K562 (cell line): ENCODE data around the gene REC8. TPM values are rescaled to one million over a fixed set of nuclear protein-coding genes. Genes with fewer than 3 reads are reported as not detected.

Source experiments
- BHLHE40 ChIP-seq: IDR thresholded peaks from 2 replicates; pipeline ENCODE4 v1.6.1; 2011; ENCODE audit warnings: low read length, improper control_type of control experiment
- GATA2 ChIP-seq: sonication (generic); formaldehyde crosslinking; IDR thresholded peaks from 2 replicates; pipeline ENCODE4 v1.4.0; 2020; ENCODE audit warnings: mild to moderate bottlenecking, missing genetic modification reagents
- HDAC3 ChIP-seq: fragments of 450-650 bp; IDR thresholded peaks from 2 replicates; pipeline ENCODE4 v1.6.1; 2018; ENCODE audit warnings: borderline replicate concordance, mild to moderate bottlenecking, moderate library complexity; ENCODE audit not compliant: partially characterized antibody
- NONO ChIP-seq, 2 experiments: fragments of 200-400 bp in 1 of 2; fragments of 450-650 bp in 1 of 2; formaldehyde crosslinking in 1 of 2; IDR thresholded peaks; 2 replicates each; pipeline ENCODE4 v1.6.1; 2017; ENCODE audit warnings: low read depth in 2 of 2, mild to moderate bottlenecking in 2 of 2, moderate library complexity in 2 of 2, low read length in 1 of 2
- PTTG1 ChIP-seq: fragments of 450-650 bp; IDR thresholded peaks from 2 replicates; pipeline ENCODE4 v1.6.1; 2016; ENCODE audit warnings: low read depth, mild to moderate bottlenecking, missing genetic modification characterization, missing compliant biosample characterization
- ZBTB2 ChIP-seq: fragments of 450-650 bp; IDR thresholded peaks from 2 replicates; pipeline ENCODE4 v1.6.1; 2016; ENCODE audit warnings: antibody characterized with exemption
- ZNF133 ChIP-seq: fragments of 250-450 bp; sonication (Bioruptor Pico); IDR thresholded peaks from 2 replicates; pipeline ENCODE4 v1.4.0; 2020; ENCODE audit warnings: mild to moderate bottlenecking
- ZNF347 ChIP-seq: fragments of 450-650 bp; formaldehyde crosslinking; IDR thresholded peaks from 2 replicates; pipeline ENCODE4 v1.4.0; 2020; ENCODE audit warnings: low read depth, mild to moderate bottlenecking, moderate library complexity
- ZNF444 ChIP-seq: fragments of 250-450 bp; sonication (Bioruptor Pico); IDR thresholded peaks from 2 replicates; pipeline ENCODE4 v1.4.0; 2020; ENCODE audit warnings: mild to moderate bottlenecking, moderate library complexity
- ZNF79 ChIP-seq: fragments of 250-450 bp; sonication (Bioruptor Pico); IDR thresholded peaks from 2 replicates; pipeline ENCODE4 v1.4.0; 2020; ENCODE audit warnings: low read depth, mild to moderate bottlenecking, moderate library complexity
- polyA plus RNA-seq, 8 experiments: library from polyadenylated mRNA; depleted of rRNA in 4 of 8; stranded (reverse) in 5 of 8; unstranded in 3 of 8; fragments of >200 nt; fragmentation: Nextera tagmentation in 2 of 8; fragmentation: Illumina TruSeq in 1 of 8; extraction: Ambion mirVana in 2 of 8; extraction: Trizol in 1 of 8; gene quantifications; 2 replicates each; pipeline versions ENCODE4 v1.2.1 to v1.2.3, GENCODE V29; 2011 to 2014; ENCODE audit warnings: inconsistent platforms in 1 of 8, missing spikeins in 1 of 8
- total RNA-seq, 7 experiments: library from RNA; depleted of rRNA in 6 of 7; stranded (reverse); fragments of >200 nt in 6 of 7; fragmentation: Illumina TruSeq in 2 of 7; extraction: Trizol in 2 of 7; gene quantifications; 2 replicates each; pipeline versions ENCODE4 v1.2.1 to v1.2.3, GENCODE V29; 2011 to 2021; ENCODE audit warnings: low replicate concordance in 1 of 7
- TF ChIP-seq, protein P1 (sequence below): fragments of 250-450 bp; sonication (Bioruptor Pico); IDR thresholded peaks from 2 replicates; pipeline ENCODE4 v1.5.1; 2021; ENCODE audit warnings: mild to moderate bottlenecking
- TF ChIP-seq, protein P2 (sequence below): fragments of 200-800 bp; sonication (Bioruptor generic); IDR thresholded peaks from 2 replicates; pipeline ENCODE4 v1.6.1; 2017; ENCODE audit warnings: missing genetic modification characterization, missing compliant biosample characterization
- TF ChIP-seq, protein P3 (sequence below): sonication (generic); formaldehyde crosslinking; IDR thresholded peaks from 2 replicates; pipeline ENCODE4 v1.9.0; 2022; ENCODE audit warnings: mild to moderate bottlenecking, missing genetic modification reagents
- TF ChIP-seq, protein P4 (sequence below): sonication (generic); formaldehyde crosslinking; IDR thresholded peaks from 2 replicates; pipeline ENCODE4 v1.8.1; 2023; ENCODE audit warnings: mild to moderate bottlenecking, missing genetic modification reagents, moderate library complexity

Gene REC8
- total and polyA plus RNA-seq, 9 of the 15 experiments (the other 6 are each of a cell fraction or from before 2014, with no cell fraction given), result 0.11 to 2.5 (median 0.85) TPM

GRCh38 chr14:24141097-24141880 is 30.6 kb upstream of the REC8 start, which contains the start of gene EMC9 (continued):
- TF ChIP-seq, protein P1, sequence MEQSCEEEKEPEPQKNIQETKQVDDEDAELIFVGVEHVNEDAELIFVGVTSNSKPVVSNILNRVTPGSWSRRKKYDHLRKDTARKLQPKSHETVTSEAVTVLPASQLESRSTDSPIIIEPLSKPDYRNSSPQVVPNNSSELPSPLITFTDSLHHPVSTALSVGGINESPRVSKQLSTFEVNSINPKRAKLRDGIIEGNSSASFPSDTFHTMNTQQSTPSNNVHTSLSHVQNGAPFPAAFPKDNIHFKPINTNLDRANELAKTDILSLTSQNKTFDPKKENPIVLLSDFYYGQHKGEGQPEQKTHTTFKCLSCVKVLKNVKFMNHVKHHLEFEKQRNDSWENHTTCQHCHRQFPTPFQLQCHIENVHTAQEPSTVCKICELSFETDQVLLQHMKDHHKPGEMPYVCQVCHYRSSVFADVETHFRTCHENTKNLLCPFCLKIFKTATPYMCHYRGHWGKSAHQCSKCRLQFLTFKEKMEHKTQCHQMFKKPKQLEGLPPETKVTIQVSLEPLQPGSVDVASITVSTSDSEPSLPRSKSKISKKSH, result no peak
- no peak for TF ChIP-seq NONO (IDR thresholded peaks at IDR 0.05; ENCODE audit: low read depth in 2 of 2, low read length in 1 of 2)
- no peak for TF ChIP-seq HDAC3
- no peak for TF ChIP-seq PTTG1
- TF ChIP-seq, protein P2, sequence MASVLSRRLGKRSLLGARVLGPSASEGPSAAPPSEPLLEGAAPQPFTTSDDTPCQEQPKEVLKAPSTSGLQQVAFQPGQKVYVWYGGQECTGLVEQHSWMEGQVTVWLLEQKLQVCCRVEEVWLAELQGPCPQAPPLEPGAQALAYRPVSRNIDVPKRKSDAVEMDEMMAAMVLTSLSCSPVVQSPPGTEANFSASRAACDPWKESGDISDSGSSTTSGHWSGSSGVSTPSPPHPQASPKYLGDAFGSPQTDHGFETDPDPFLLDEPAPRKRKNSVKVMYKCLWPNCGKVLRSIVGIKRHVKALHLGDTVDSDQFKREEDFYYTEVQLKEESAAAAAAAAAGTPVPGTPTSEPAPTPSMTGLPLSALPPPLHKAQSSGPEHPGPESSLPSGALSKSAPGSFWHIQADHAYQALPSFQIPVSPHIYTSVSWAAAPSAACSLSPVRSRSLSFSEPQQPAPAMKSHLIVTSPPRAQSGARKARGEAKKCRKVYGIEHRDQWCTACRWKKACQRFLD (CRISPR knock-in tag), result no peak
- no peak for TF ChIP-seq ZNF79 (CRISPR knock-in tag)
- no peak for TF ChIP-seq BHLHE40
- no peak for TF ChIP-seq GATA2 (CRISPR knock-in tag)
- TF ChIP-seq ZBTB2, result no peak
- TF ChIP-seq, protein P3, sequence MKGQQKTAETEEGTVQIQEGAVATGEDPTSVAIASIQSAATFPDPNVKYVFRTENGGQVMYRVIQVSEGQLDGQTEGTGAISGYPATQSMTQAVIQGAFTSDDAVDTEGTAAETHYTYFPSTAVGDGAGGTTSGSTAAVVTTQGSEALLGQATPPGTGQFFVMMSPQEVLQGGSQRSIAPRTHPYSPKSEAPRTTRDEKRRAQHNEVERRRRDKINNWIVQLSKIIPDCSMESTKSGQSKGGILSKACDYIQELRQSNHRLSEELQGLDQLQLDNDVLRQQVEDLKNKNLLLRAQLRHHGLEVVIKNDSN (CRISPR knock-in tag), result peak; percentile 84
- TF ChIP-seq, protein P4, sequence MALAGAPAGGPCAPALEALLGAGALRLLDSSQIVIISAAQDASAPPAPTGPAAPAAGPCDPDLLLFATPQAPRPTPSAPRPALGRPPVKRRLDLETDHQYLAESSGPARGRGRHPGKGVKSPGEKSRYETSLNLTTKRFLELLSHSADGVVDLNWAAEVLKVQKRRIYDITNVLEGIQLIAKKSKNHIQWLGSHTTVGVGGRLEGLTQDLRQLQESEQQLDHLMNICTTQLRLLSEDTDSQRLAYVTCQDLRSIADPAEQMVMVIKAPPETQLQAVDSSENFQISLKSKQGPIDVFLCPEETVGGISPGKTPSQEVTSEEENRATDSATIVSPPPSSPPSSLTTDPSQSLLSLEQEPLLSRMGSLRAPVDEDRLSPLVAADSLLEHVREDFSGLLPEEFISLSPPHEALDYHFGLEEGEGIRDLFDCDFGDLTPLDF (CRISPR knock-in tag), result no peak
- no peak for TF ChIP-seq ZNF444 (CRISPR knock-in tag)
- TF ChIP-seq ZNF133 (CRISPR knock-in tag), result no peak
- no peak for TF ChIP-seq ZNF347 (CRISPR knock-in tag)
